Neural crest cell (in vitro differentiated cells): ENCODE results near the gene ATF3. TPM values are rescaled to one million over a fixed set of nuclear protein-coding genes. Genes with fewer than 3 reads are reported as not detected.
A peak's percentile ranks its signal among the peaks of the same experiment; 100 is the strongest.

Experiments
- DNase-seq: peaks from one replicate; pipeline ENCODE4 v3.0.0; 2021; ENCODE audit warnings: low read depth, mixed read lengths, low spot score
- H3K27ac Mint-ChIP-seq: one replicate; pipeline ENCODE4 v1.8.0; 2021; ENCODE audit warnings: mild to moderate bottlenecking, mixed read lengths; ENCODE audit not compliant: unreplicated experiment
- H3K27me3 Mint-ChIP-seq: 2 replicates; pipeline ENCODE4 v1.8.0; 2021; ENCODE audit warnings: low read depth, mild to moderate bottlenecking, mixed read lengths
- H3K36me3 Mint-ChIP-seq: 2 replicates; pipeline ENCODE4 v1.8.0; 2021; ENCODE audit warnings: low read depth, mild to moderate bottlenecking, mixed read lengths
- H3K4me1 Mint-ChIP-seq: 2 replicates; pipeline ENCODE4 v1.8.0; 2021; ENCODE audit warnings: mixed read lengths
- H3K4me3 Mint-ChIP-seq: one replicate; pipeline ENCODE4 v1.8.0; 2021; ENCODE audit warnings: mild to moderate bottlenecking, mixed read lengths
- H3K9me3 Mint-ChIP-seq: 2 replicates; pipeline ENCODE4 v1.8.0; 2021; ENCODE audit warnings: mixed read lengths
- total RNA-seq: library from RNA; stranded (reverse); gene quantifications from 2 replicates; pipeline ENCODE4 v1.2.1, GENCODE V29; 2021
- TF ChIP-seq, protein P1 (sequence below): fragments of 200-600 bp; sonication (generic); conservative IDR thresholded peaks from 2 replicates; pipeline ENCODE4 v1.5.0; 2021; ENCODE audit warnings: antibody characterized with exemption, mild to moderate bottlenecking

Gene ATF3
- total RNA-seq, 1 donor from 2014 or later: 10.3 TPM

DNA sequence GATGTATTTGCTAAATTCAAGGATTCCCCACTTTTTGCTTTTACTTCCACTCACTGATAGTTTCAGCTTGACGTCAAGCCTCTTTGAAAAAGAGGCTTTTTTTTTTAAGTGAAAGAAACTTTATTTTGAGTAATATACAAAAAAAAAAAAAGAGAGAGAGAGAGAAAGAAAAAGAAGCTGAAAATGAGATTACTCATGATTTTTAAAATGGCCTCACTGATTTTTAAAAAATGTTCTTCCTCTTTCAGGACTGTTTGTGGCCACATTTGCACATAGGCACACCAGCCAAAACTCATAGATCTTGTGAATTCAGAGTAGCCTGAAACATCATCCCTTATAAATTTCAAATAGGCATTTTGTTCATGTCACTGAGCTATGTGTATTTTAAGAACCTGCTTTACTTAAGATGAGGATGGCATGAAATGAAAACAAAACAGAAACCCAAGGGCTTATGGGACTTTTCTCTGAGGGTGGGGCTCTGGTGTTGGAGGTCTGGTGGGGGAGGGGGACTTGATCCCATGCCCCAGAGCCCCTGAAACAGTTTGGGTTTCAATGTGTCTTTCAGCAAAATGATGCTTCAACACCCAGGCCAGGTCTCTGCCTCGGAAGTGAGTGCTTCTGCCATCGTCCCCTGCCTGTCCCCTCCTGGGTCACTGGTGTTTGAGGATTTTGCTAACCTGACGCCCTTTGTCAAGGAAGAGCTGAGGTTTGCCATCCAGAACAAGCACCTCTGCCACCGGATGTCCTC, 6.1 kb downstream of the ATF3 start:
- H3K27me3 Mint-ChIP-seq: peaks cover 13% of the 10 kb centered on the region
- H3K27ac Mint-ChIP-seq: no peak overlapping the region
- peak overlapping the region; percentile 28 for H3K4me3 Mint-ChIP-seq
- no peak for DNase-seq
- peaks cover 19% of the 10 kb centered on the region for H3K4me1 Mint-ChIP-seq
- H3K9me3 Mint-ChIP-seq: no peaks in the 10 kb centered on the region
- TF ChIP-seq, protein P1, sequence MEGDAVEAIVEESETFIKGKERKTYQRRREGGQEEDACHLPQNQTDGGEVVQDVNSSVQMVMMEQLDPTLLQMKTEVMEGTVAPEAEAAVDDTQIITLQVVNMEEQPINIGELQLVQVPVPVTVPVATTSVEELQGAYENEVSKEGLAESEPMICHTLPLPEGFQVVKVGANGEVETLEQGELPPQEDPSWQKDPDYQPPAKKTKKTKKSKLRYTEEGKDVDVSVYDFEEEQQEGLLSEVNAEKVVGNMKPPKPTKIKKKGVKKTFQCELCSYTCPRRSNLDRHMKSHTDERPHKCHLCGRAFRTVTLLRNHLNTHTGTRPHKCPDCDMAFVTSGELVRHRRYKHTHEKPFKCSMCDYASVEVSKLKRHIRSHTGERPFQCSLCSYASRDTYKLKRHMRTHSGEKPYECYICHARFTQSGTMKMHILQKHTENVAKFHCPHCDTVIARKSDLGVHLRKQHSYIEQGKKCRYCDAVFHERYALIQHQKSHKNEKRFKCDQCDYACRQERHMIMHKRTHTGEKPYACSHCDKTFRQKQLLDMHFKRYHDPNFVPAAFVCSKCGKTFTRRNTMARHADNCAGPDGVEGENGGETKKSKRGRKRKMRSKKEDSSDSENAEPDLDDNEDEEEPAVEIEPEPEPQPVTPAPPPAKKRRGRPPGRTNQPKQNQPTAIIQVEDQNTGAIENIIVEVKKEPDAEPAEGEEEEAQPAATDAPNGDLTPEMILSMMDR: no peak
- peaks cover 18% of the 10 kb centered on the region for H3K36me3 Mint-ChIP-seq

DNA sequence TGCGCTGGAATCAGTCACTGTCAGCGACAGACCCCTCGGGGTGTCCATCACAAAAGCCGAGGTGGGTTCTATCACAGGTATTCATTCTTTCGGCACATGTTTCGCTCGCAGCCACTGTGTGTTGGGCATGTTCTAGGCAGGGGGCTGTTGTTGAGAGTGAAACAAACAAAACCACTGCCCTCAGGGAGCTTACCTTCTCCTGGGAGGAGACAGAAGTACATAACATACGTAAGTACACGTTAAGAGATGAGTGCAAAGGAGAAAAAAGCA, 6.6 kb downstream of the ATF3 start:
- Mint-ChIP-seq H3K9me3 (no peaks in the 10 kb centered on the region), H3K27ac (no peak overlapping the region), H3K36me3 (peaks cover 18% of the 10 kb centered on the region), H3K4me3 (no peak overlapping the region), H3K27me3 (peaks cover 8% of the 10 kb centered on the region), H3K4me1 (peaks cover 14% of the 10 kb centered on the region)
- no peak for DNase-seq
- TF ChIP-seq, protein P1: no peak

DNA sequence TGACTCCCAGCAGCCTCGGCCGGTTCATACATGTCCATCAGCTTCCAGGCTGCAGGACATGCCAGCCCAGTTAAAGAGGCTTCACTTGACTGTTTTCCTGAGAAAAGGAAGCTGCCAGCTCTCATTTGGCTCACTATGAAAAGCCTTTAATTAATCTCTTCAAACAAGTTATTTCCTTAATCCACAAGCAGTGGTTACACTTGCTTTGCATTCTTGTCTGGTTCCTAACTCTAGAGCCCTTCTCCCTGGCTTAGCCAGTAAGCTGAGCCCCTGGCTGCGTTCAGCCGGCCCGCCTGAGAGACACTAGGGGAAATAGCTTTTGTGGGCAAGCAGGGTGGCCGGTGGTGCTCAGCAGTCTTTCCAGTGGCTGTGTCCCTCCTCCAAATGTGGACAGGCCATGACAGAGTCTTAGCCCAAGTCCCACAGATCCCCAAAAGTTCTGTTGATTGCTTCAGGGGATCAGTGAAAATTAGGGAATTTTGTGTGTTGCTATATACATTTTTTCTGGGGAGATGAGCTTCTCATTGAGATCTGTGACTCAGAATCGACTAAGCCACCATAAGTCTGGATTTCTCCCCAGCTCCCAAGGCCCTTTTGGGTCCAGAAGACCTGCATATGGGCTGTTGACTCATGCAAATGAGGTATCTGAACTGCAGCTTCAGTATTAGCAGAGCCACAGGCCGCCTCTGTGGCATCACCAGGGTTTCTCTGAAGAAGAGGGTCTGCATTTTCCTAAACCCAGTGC, 10.1 kb downstream of the ATF3 start:
- no peaks in the 10 kb centered on the region for H3K27me3 Mint-ChIP-seq
- no peak for DNase-seq
- peaks cover 12% of the 10 kb centered on the region for H3K4me1 Mint-ChIP-seq
- H3K4me3 Mint-ChIP-seq: no peak overlapping the region
- TF ChIP-seq, protein P1: no peak
- H3K36me3 Mint-ChIP-seq: peaks cover 18% of the 10 kb centered on the region
- no peaks in the 10 kb centered on the region for H3K9me3 Mint-ChIP-seq
- H3K27ac Mint-ChIP-seq: no peak overlapping the region

DNA sequence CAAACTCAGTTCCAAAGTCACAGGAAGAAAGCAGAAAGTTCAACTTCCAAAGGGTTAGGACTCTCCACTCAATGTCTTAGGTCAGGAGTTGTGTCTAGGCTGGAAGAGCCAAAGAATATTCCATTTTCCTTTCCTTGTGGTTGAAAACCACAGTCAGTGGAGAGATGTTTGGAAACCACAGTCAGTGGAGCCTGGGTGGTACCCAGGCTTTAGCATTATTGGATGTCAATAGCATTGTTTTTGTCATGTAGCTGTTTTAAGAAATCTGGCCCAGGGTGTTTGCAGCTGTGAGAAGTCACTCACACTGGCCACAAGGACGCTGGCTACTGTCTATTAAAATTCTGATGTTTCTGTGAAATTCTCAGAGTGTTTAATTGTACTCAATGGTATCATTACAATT, 11.7 kb downstream of the ATF3 start:
- no peaks in the 10 kb centered on the region for H3K9me3 Mint-ChIP-seq
- no peak overlapping the region for H3K27ac Mint-ChIP-seq
- no peaks in the 10 kb centered on the region for H3K27me3 Mint-ChIP-seq
- H3K4me1 Mint-ChIP-seq: peaks cover 15% of the 10 kb centered on the region
- no peak overlapping the region for H3K4me3 Mint-ChIP-seq
- H3K36me3 Mint-ChIP-seq: peaks cover 14% of the 10 kb centered on the region
- TF ChIP-seq, protein P1: no peak
- no peak for DNase-seq

DNA sequence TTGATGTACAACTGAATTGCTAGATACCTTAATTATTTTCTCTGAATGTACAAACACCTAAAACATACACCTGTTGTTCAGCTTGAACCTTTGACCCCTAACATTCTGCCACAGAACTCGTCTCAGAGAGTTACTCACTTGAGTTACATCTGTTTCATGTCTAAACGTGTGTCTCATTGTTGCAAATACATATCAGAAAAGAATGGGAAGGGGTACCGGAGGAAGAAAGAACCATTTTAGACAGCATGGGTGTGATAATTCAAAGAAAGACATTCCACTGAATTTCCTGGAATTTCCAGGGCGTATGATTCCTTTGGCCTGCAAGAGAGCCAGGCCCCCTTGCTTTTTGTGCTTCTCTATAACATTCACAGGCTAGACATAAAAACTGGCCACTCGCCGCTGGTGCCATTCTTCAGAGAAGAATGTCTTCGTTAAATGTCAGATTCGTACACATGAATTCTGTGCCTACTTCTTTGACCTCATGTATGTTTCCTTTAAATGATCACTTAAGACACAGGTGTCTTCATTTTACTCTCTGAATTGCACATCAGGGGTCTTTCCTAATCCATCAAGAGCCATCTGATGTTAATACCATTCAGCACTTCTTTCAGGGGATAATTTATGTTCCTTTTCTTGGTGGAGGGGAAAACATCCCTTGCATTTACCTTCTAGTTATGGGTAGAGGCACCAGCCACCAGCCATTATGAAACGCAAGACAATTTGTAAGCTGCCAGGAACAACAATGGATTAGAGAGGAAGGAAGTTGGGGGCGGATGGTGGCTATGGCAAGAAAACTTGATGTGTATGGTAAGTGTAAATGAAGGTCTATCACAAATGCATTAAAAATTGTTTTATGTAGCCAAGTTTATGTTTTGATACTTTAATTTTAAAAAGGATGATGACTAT, 12.7 kb downstream of the ATF3 start:
- no peaks in the 10 kb centered on the region for H3K9me3 Mint-ChIP-seq
- H3K27ac Mint-ChIP-seq: no peak overlapping the region
- peaks cover 15% of the 10 kb centered on the region for H3K4me1 Mint-ChIP-seq
- peaks cover 10% of the 10 kb centered on the region for H3K36me3 Mint-ChIP-seq
- H3K4me3 Mint-ChIP-seq: no peak overlapping the region
- no peak for DNase-seq
- TF ChIP-seq, protein P1: no peak
- H3K27me3 Mint-ChIP-seq: peaks cover 4% of the 10 kb centered on the region
